K562 (cell line): Measurements from ENCODE around the gene TLDC2. TPM values are rescaled to one million over a fixed set of nuclear protein-coding genes. Genes with fewer than 3 reads are reported as not detected.

Experiments
- ATAC-seq: fragments of 200-7000 bp; cut with Tn5 transposase; 3 replicates; pipeline ENCODE4 v1.9.1; 2020; ENCODE audit warnings: moderate library complexity
- BruUV-seq: library from RNA; stranded (reverse); fragments of 400-500 nt; replicated peaks from 2 replicates; lab custom pipeline; 2021; lab: Mats Ljungman, UMichigan
- CTCF ChIA-PET: fragments of 300-600 bp; formaldehyde crosslinking; extraction: SDS; loops from one replicate; lab custom pipeline; 2021; ENCODE audit warnings: low intra/inter-chr PET ratio; lab: Yijun Ruan, JAX
- POLR2A ChIA-PET: fragments of 300-600, 350-650 bp; sonication (Branson Sonifier 250); formaldehyde crosslinking; extraction: SDS; loops from one replicate; lab custom pipeline; 2021; ENCODE audit warnings: antibody characterized with exemption, inconsistent platforms; lab: Yijun Ruan, JAX
- DNase-seq, 4 experiments: peaks; one replicate each; pipeline versions ENCODE4 v3.0.0 to v3.0.0-alpha.2; 2011 to 2018; ENCODE audit warnings: low spot score in 3 of 4, mixed read lengths in 3 of 4; ENCODE audit errors: extremely low read depth in 1 of 4
- FAIRE-seq: peaks from 2 replicates; lab custom pipeline; 2011; peaks lifted over from hg19 to GRCh38; lab: Jason Lieb, UNC
- H2AFZ ChIP-seq: 2 replicates; pipeline ENCODE4 v1.6.0; 2011; ENCODE audit warnings: low read depth, low read length, control low read depth, inconsistent platforms
- H3K27ac ChIP-seq: fragments of 200-600 bp; 3 replicates; pipeline ENCODE4 v1.8.0; 2011; ENCODE audit warnings: low read depth, mild to moderate bottlenecking, control low read depth, inconsistent platforms, low read length, moderate library complexity, mixed read lengths; ENCODE audit errors: extremely low read depth
- H3K27me3 ChIP-seq, 2 experiments: fragments of 300-600 bp in 1 of 2; 2 replicates in 1 of 2; 3 replicates in 1 of 2; pipeline versions ENCODE4 v1.6.0 to v1.8.0; 2011; ENCODE audit warnings: inconsistent platforms in 2 of 2, low read length in 2 of 2, mild to moderate bottlenecking in 1 of 2, mixed read lengths in 1 of 2, moderate library complexity in 1 of 2; ENCODE audit not compliant: control insufficient read depth in 2 of 2, insufficient read depth in 2 of 2
- H3K36me3 ChIP-seq: fragments of 300-600 bp; 3 replicates; pipeline ENCODE4 v1.8.0; 2011; ENCODE audit warnings: mild to moderate bottlenecking, low read length, inconsistent platforms; ENCODE audit not compliant: control insufficient read depth, insufficient read depth
- H3K4me1 ChIP-seq, 2 experiments: fragments of 200-600 bp in 1 of 2; replicated peaks in 1 of 2; 2 replicates in 1 of 2; 3 replicates in 1 of 2; pipeline versions ENCODE4 v1.5.1 to v1.8.0; 2011; ENCODE audit warnings: inconsistent platforms in 2 of 2, low read length in 2 of 2, mild to moderate bottlenecking in 1 of 2, mixed read lengths in 1 of 2, moderate library complexity in 1 of 2; ENCODE audit not compliant: control insufficient read depth in 2 of 2, insufficient read depth in 2 of 2
- H3K4me2 ChIP-seq: 2 replicates; pipeline ENCODE4 v1.6.1; 2011; ENCODE audit warnings: low read length, control low read depth, inconsistent platforms, mixed read lengths; ENCODE audit not compliant: insufficient read depth
- H3K4me3 ChIP-seq: fragments of 200-600 bp; sonication (generic), shearing (Covaris generic); 2 replicates; pipeline ENCODE4 v1.5.1; 2016; ENCODE audit warnings: control low read depth, inconsistent platforms
- H3K79me2 ChIP-seq: fragments of 200-600 bp; 3 replicates; pipeline ENCODE4 v1.8.0; 2011; ENCODE audit warnings: low read length, inconsistent platforms; ENCODE audit not compliant: control insufficient read depth, insufficient read depth
- H3K9ac ChIP-seq, 2 experiments: 2 replicates each; pipeline versions ENCODE4 v1.6.0 to v1.6.1; 2011; ENCODE audit warnings: low read depth in 2 of 2, low read length in 2 of 2, control low read depth in 1 of 2, inconsistent platforms in 1 of 2, mild to moderate bottlenecking in 1 of 2, mixed read lengths in 1 of 2; ENCODE audit not compliant: insufficient read depth in 1 of 2
- H3K9me1 ChIP-seq: one replicate; pipeline ENCODE4 v1.6.0; 2011; ENCODE audit warnings: inconsistent platforms, mild to moderate bottlenecking, low read length, moderate library complexity; ENCODE audit not compliant: control insufficient read depth, insufficient read depth
- H3K9me3 ChIP-seq: replicated peaks from 2 replicates; pipeline ENCODE4 v1.5.1; 2011; ENCODE audit warnings: low read depth, low read length, inconsistent platforms; ENCODE audit not compliant: control insufficient read depth, insufficient read depth
- H4K20me1 ChIP-seq: replicated peaks from 2 replicates; pipeline ENCODE4 v1.6.1; 2011; ENCODE audit warnings: low read length, inconsistent platforms, mixed read lengths; ENCODE audit not compliant: control insufficient read depth, insufficient read depth
- AFF1 ChIP-seq, 2 experiments: fragments of 450-650 bp; IDR thresholded peaks; 2 replicates each; pipeline ENCODE4 v1.6.1; 2018; ENCODE audit warnings: mild to moderate bottlenecking in 2 of 2, low read depth in 1 of 2; ENCODE audit not compliant: partially characterized antibody in 2 of 2
- ATF1 ChIP-seq, 2 experiments: fragments of 450-650 bp in 1 of 2; IDR thresholded peaks; 2 replicates each; pipeline ENCODE4 v1.6.1; 2016; ENCODE audit warnings: missing compliant biosample characterization in 1 of 2, missing genetic modification characterization in 1 of 2
- FOXP1 ChIP-seq: sonication (generic); formaldehyde crosslinking; IDR thresholded peaks from 2 replicates; pipeline ENCODE4 v1.8.0; 2022; ENCODE audit warnings: mild to moderate bottlenecking, missing genetic modification reagents
- GATAD2B ChIP-seq: fragments of 450-650 bp; IDR thresholded peaks from 2 replicates; pipeline ENCODE4 v1.6.1; 2017; ENCODE audit warnings: mild to moderate bottlenecking, borderline replicate concordance
- MAFF ChIP-seq: IDR thresholded peaks from 2 replicates; pipeline ENCODE4 v1.6.1; 2012; ENCODE audit warnings: low read length, improper control_type of control experiment
- MAZ ChIP-seq, 2 experiments: fragments of 450-650 bp in 1 of 2; sonication (generic) in 1 of 2; formaldehyde crosslinking; IDR thresholded peaks in 1 of 2; conservative IDR thresholded peaks in 1 of 2; 2 replicates each; pipeline versions ENCODE4 v1.4.0 to v1.5.0; 2020; ENCODE audit warnings: mild to moderate bottlenecking in 1 of 2, missing genetic modification reagents in 1 of 2
- NRF1 ChIP-seq, 2 experiments: fragments of 450-650 bp; IDR thresholded peaks in 1 of 2; conservative IDR thresholded peaks in 1 of 2; 2 replicates each; pipeline ENCODE4 v1.6.1; 2014; ENCODE audit warnings: mild to moderate bottlenecking in 2 of 2
- PTRF ChIP-seq: fragments of 450-650 bp; IDR thresholded peaks from 2 replicates; pipeline ENCODE4 v1.6.1; 2016; ENCODE audit warnings: mild to moderate bottlenecking, missing genetic modification characterization, missing compliant biosample characterization
- VEZF1 ChIP-seq: fragments of 200-800 bp; sonication (Bioruptor generic); IDR thresholded peaks from 2 replicates; pipeline ENCODE4 v1.6.1; 2017; ENCODE audit warnings: missing genetic modification characterization, missing compliant biosample characterization
- ZNF408 ChIP-seq: fragments of 250-450 bp; sonication (Bioruptor Pico); IDR thresholded peaks from 2 replicates; pipeline ENCODE4 v1.4.0; 2020; ENCODE audit warnings: low read depth, mild to moderate bottlenecking, moderate library complexity
- ZNF507 ChIP-seq: conservative IDR thresholded peaks from 2 replicates; pipeline ENCODE4 v1.6.1; 2017; ENCODE audit warnings: missing genetic modification characterization, missing compliant biosample characterization
- WGBS: fragments of 100-300 bp; shearing (Covaris generic); methylation state at CpG from one replicate; pipeline ENCODE4 v1.1.6; 2016; ENCODE audit warnings: low coverage, mixed read lengths; ENCODE audit not compliant: insufficient coverage; ENCODE audit errors: missing lambda C conversion rate; 5-methylcytosine and 5-hydroxymethylcytosine counted together
- in situ Hi-C: fragments of 300-500 bp; cut with MboI; formaldehyde crosslinking; loops from 4 replicates; pipeline ENCODE4 v1.15.0; 2018; ENCODE audit warnings: inconsistent platforms, mixed read lengths
- intact Hi-C: fragments of 100-400 bp; cut with micrococcal nuclease; formaldehyde crosslinking; loops from 2 replicates; pipeline ENCODE4 v1.14.2; 2022
- polyA plus RNA-seq, 8 experiments: library from polyadenylated mRNA; depleted of rRNA in 4 of 8; stranded (reverse) in 5 of 8; unstranded in 3 of 8; fragments of >200 nt; fragmentation: Nextera tagmentation in 2 of 8; fragmentation: Illumina TruSeq in 1 of 8; extraction: Ambion mirVana in 2 of 8; extraction: Trizol in 1 of 8; gene quantifications; 2 replicates each; pipeline versions ENCODE4 v1.2.1 to v1.2.3, GENCODE V29; 2011 to 2014; ENCODE audit warnings: inconsistent platforms in 1 of 8, missing spikeins in 1 of 8
- total RNA-seq, 7 experiments: library from RNA; depleted of rRNA in 6 of 7; stranded (reverse); fragments of >200 nt in 6 of 7; fragmentation: Illumina TruSeq in 2 of 7; extraction: Trizol in 2 of 7; gene quantifications; 2 replicates each; pipeline versions ENCODE4 v1.2.1 to v1.2.3, GENCODE V29; 2011 to 2021; ENCODE audit warnings: low replicate concordance in 1 of 7
- TF ChIP-seq, protein P1 (sequence below), 2 experiments: fragments of 450-650 bp in 1 of 2; sonication (generic) in 1 of 2; formaldehyde crosslinking in 1 of 2; IDR thresholded peaks in 1 of 2; conservative IDR thresholded peaks in 1 of 2; 2 replicates each; pipeline versions ENCODE4 v1.6.1 to v1.8.1; 2016 to 2023; ENCODE audit warnings: mild to moderate bottlenecking in 2 of 2, moderate library complexity in 2 of 2, inconsistent platforms in 1 of 2, missing genetic modification reagents in 1 of 2
- TF ChIP-seq, protein P2 (sequence below): sonication (generic); formaldehyde crosslinking; IDR thresholded peaks from 2 replicates; pipeline ENCODE4 v1.8.0; 2022; ENCODE audit warnings: missing genetic modification reagents, mild to moderate bottlenecking, moderate library complexity, borderline replicate concordance

Gene TLDC2
- total and polyA plus RNA-seq, 9 of the 15 experiments (the other 6 are each of a cell fraction or from before 2014, with no cell fraction given) = not detected

DNA sequence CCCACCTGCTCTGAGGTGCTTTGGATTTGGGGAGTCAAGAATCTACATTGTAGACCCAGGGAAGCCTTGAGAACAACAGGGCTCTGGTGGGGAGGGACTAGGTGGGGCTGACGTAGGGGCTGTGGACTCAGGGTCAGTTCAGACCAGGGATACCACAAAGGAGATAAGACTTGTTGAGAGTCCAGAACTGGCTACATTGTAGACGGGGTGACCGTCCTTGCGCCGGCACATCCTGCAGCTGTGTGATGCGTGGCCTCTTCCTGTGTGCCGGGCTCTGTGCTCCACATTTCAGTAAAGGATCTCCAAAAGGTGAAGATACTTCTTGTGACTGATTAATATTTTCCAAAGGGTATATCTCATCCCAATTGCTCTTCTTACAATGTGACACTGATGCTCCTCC, 9.8 kb upstream of the TLDC2 start:
- no peaks in the 10 kb centered on the region for H3K9me1 ChIP-seq
- H3K36me3 ChIP-seq = peaks cover 2% of the 10 kb centered on the region; the same call in 1 of the 3 replicates
- ChIA-PET POLR2A (interaction anchor here (1.5 kb wide), 1 partner anchor 16 kb away, joined by 4 read pairs; no protein-coding TSS in a partner anchor), CTCF (no interaction called here)
- peak overlapping the region in 1 of 2 experiments; percentile 67; a peak in 1 of 4 replicates for H3K9ac ChIP-seq
- H3K27ac ChIP-seq = no peak overlapping the region
- H2AFZ ChIP-seq = peak overlapping the region; percentile 25; the same call in 1 of the 2 replicates
- H3K27me3 ChIP-seq = no peaks in the 10 kb centered on the region
- FAIRE-seq (no peak), ATAC-seq (0 out of 3 replicates have a peak, but pooled peaks have one; percentile 3), DNase-seq (peak in 2 of 4 experiments; percentile 38 to 49)
- no peak overlapping the region for H3K4me2 ChIP-seq
- no peaks in the 10 kb centered on the region for H4K20me1 ChIP-seq
- WGBS = 32% methylated on average over 7 of the region's 7 CpGs
- H3K79me2 ChIP-seq = peaks cover 22% of the 10 kb centered on the region
- in situ Hi-C loops = no loop called here
- no peaks in the 10 kb centered on the region for H3K9me3 ChIP-seq
- H3K4me3 ChIP-seq = no peak overlapping the region
- intact Hi-C loops = no loop called here
- no TSS peak for BruUV-seq
- peaks cover 17 to 48% of the 10 kb centered on the region in 2 experiments for H3K4me1 ChIP-seq
- TF ChIP-seq ZNF507 (no peak), ZNF408 (CRISPR knock-in tag) (no peak), NRF1 (conservative IDR thresholded peaks at IDR 0.05 in 1 of 2, IDR thresholded peaks at IDR 0.05 in 1 of 2) (peak; percentile 22 to 41; a peak in 3 of 4 replicates), VEZF1 (CRISPR knock-in tag) (peak; percentile 23; the same call in 1 of the 2 replicates), PTRF (tag) (no peak), GATAD2B (no peak), ATF1 (CRISPR knock-in tag; IDR thresholded peaks at IDR 0.05) (no peak), ATF1 (tag; IDR thresholded peaks at IDR 0.05) (0 out of 2 replicates have a peak, but pooled peaks have one; percentile 9), MAZ (CRISPR knock-in tag; conservative IDR thresholded peaks at IDR 0.05 in 1 of 2, IDR thresholded peaks at IDR 0.05 in 1 of 2) (no peak), FOXP1 (CRISPR knock-in tag) (no peak), AFF1 (IDR thresholded peaks at IDR 0.05; ENCODE audit: low read depth in 1 of 2, partially characterized antibody in 2 of 2) (no peak), MAFF (no peak)
- TF ChIP-seq, protein P1, sequence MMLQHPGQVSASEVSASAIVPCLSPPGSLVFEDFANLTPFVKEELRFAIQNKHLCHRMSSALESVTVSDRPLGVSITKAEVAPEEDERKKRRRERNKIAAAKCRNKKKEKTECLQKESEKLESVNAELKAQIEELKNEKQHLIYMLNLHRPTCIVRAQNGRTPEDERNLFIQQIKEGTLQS (IDR thresholded peaks at IDR 0.05) = no peak
- TF ChIP-seq, protein P1 (CRISPR knock-in tag; conservative IDR thresholded peaks at IDR 0.05) = no peak
- TF ChIP-seq, protein P2, sequence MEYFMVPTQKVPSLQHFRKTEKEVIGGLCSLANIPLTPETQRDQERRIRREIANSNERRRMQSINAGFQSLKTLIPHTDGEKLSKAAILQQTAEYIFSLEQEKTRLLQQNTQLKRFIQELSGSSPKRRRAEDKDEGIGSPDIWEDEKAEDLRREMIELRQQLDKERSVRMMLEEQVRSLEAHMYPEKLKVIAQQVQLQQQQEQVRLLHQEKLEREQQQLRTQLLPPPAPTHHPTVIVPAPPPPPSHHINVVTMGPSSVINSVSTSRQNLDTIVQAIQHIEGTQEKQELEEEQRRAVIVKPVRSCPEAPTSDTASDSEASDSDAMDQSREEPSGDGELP = peak; percentile 39; the same call in 1 of the 2 replicates
